Activated CD4-positive, alpha-beta memory T cell treated with anti-CD3 and anti-CD28 coated beads for 36 hours (primary cell): ENCODE results near the gene SLC35G6. TPM values are rescaled to one million over a fixed set of nuclear protein-coding genes. Genes with fewer than 3 reads are reported as not detected.

Experiments used
- CTCF ChIA-PET: fragments of 350-600 bp; sonication (Branson Sonifier 250); formaldehyde crosslinking; loops from one replicate; lab custom pipeline; 2021; ENCODE audit warnings: antibody characterized with exemption, inconsistent platforms; lab: Charles Lee
- POLR2A ChIA-PET: fragments of 350-600 bp; sonication (Branson Sonifier 250); formaldehyde crosslinking; loops from one replicate; lab custom pipeline; 2021; ENCODE audit warnings: antibody characterized with exemption; lab: Charles Lee
- DNase-seq: peaks from one replicate; pipeline ENCODE4 v3.0.0-alpha.2; 2020
- H3K27ac Mint-ChIP-seq: one replicate; pipeline ENCODE4 v1.8.0; 2021; ENCODE audit warnings: mixed read lengths
- H3K27me3 Mint-ChIP-seq: one replicate; pipeline ENCODE4 v1.8.0; 2021; ENCODE audit warnings: mixed read lengths
- H3K36me3 Mint-ChIP-seq: one replicate; pipeline ENCODE4 v1.8.0; 2021; ENCODE audit warnings: mixed read lengths
- H3K4me1 Mint-ChIP-seq: one replicate; pipeline ENCODE4 v1.8.0; 2021; ENCODE audit warnings: low read depth, mixed read lengths
- H3K4me3 Mint-ChIP-seq: one replicate; pipeline ENCODE4 v1.8.0; 2021; ENCODE audit warnings: mild to moderate bottlenecking, mixed read lengths
- H3K9me3 Mint-ChIP-seq: one replicate; pipeline ENCODE4 v1.8.0; 2021; ENCODE audit warnings: mixed read lengths
- intact Hi-C: fragments of 100-400 bp; cut with micrococcal nuclease; formaldehyde crosslinking; loops from one replicate; pipeline ENCODE4 v1.15.1; 2023
- total RNA-seq, 2 experiments: library from RNA; stranded (reverse); gene quantifications; one replicate each; pipeline ENCODE4 v1.2.3, GENCODE V29; 2021

The SLC35G6 gene
- total RNA-seq, 2 experiments from 2014 or later = not detected

DNA sequence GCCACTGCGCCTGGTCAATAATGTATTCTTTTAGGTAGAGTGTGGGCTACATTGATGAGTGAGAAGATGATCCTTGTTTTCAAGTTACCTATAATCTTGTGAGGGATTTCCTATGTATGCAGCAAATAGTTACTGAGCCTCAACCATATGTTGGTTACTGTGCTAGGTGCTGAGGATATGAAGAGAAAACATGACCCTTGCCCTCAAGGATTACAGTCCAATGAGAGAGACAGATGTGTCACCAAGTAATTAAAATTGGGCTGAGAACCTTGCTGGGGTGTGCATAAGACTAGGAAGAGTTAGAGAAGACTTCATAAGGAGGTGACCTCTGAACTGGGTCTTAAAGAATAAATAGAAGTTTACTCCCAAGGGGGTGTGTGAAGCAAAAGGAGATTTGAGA, 10.3 kb downstream of the SLC35G6 start:
- H3K27me3 Mint-ChIP-seq = no peaks in the 10 kb centered on the region
- no peak overlapping the region for H3K4me3 Mint-ChIP-seq
- peaks cover 58% of the 10 kb centered on the region for H3K4me1 Mint-ChIP-seq
- peak overlapping the region; percentile 35 for H3K27ac Mint-ChIP-seq
- intact Hi-C loops = no loop called here
- H3K36me3 Mint-ChIP-seq = peaks cover 44% of the 10 kb centered on the region
- H3K9me3 Mint-ChIP-seq = no peaks in the 10 kb centered on the region
- POLR2A ChIA-PET = no interaction called here
- no peak for DNase-seq
- CTCF ChIA-PET = interaction anchor here (1.1 to 1.3 kb wide), 2 partner anchors 21 to 24 kb away, joined by 4 to 5 read pairs; no protein-coding TSS in a partner anchor

DNA sequence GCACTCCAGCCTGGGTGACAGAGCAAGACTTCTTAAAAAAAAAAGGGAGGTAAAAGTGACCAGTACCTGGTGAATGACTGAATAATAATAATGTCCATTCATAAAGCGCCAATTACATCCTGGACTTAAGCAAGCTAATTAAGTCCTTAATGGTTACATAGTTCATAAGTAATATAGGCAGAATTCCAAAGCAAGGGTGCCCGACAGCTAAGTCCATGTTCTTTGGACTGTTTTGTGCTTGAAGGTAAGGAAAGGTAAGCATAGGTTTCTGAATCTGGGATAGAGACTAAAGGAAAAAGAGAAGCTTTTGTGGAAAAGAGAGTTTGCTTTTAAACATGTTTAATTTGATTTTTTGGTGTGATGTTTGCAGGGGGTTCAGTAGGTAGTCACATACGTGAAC, 12.7 kb downstream of the SLC35G6 start:
- Mint-ChIP-seq H3K4me1 (peaks cover 37% of the 10 kb centered on the region), H3K4me3 (no peak overlapping the region), H3K36me3 (peaks cover 48% of the 10 kb centered on the region), H3K27me3 (no peaks in the 10 kb centered on the region), H3K27ac (no peak overlapping the region), H3K9me3 (no peaks in the 10 kb centered on the region)
- intact Hi-C loops = no loop called here
- ChIA-PET POLR2A (no interaction called here), CTCF (interaction anchor here (1.2 kb wide), 1 partner anchor 58 kb away, joined by 4 read pairs; no protein-coding TSS in a partner anchor)
- DNase-seq = no peak

DNA sequence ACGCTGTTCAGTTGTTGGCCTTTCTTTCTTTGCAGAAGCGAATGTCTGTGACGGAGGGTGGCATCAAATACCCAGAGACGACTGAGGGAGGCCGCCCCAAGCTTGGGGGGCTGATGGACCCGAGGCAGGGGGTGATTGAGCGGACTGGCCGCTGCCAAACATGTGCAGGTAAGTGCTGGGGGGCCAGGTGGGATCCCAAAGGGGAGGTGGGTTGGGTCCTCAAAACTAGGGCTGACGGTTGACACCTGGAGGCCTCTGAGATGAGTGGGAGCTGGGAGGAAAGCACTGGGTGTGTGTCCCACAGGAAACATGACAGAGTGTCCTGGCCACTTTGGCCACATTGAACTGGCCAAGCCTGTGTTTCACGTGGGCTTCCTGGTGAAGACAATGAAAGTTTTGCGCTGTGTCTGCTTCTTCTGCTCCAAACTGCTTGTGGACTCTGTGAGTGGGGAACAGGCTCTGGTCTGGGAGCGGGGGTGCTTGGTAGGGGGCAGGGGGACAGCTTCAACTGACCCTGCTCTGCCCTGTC, 14.7 kb downstream of the SLC35G6 start:
- Mint-ChIP-seq H3K27me3 (no peaks in the 10 kb centered on the region), H3K36me3 (peaks cover 53% of the 10 kb centered on the region), H3K27ac (peak overlapping the region; percentile 18), H3K9me3 (no peaks in the 10 kb centered on the region), H3K4me3 (no peak overlapping the region), H3K4me1 (peaks cover 22% of the 10 kb centered on the region)
- DNase-seq = no peak
- CTCF ChIA-PET = interaction anchor here (0.8 to 1.5 kb wide), 2 partner anchors 18 to 65 kb away, joined by 3 read pairs; no protein-coding TSS in a partner anchor
- intact Hi-C loops = no loop called here
- POLR2A ChIA-PET = interaction anchor here (0.6 kb wide), 1 partner anchor 31 kb away, joined by 4 read pairs; no protein-coding TSS in a partner anchor

DNA sequence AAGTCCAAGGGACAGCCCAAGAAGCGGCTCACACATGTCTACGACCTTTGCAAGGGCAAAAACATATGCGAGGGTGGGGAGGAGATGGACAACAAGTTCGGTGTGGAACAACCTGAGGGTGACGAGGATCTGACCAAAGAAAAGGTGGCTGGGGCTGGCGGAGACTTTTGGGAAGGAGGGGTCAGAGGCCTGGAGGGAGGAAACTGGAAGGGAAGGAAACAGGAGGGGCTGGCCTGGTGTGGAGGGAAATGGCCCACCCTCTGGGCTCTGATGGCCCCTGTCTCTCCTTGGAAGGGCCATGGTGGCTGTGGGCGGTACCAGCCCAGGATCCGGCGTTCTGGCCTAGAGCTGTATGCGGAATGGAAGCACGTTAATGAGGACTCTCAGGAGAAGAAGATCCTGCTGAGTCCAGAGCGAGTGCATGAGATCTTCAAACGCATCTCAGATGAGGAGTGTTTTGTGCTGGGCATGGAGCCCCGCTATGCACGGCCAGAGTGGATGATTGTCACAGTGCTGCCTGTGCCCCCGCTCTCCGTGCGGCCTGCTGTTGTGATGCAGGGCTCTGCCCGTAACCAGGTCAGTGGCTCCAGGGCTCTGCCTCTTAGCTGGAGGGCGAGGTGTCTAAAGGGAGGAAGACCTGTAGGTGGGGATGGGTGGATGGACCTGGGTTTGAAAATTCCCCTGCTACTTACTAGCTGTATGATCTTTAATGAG, 15.4 kb downstream of the SLC35G6 start:
- intact Hi-C loops = no loop called here
- Mint-ChIP-seq H3K4me3 (no peak overlapping the region), H3K27ac (peak overlapping the region; percentile 18), H3K4me1 (peaks cover 19% of the 10 kb centered on the region), H3K27me3 (no peaks in the 10 kb centered on the region), H3K36me3 (peaks cover 57% of the 10 kb centered on the region), H3K9me3 (no peaks in the 10 kb centered on the region)
- no peak for DNase-seq
- CTCF ChIA-PET = interaction anchor here (0.8 to 1.5 kb wide), 2 partner anchors 18 to 64 kb away, joined by 3 read pairs; no protein-coding TSS in a partner anchor
- POLR2A ChIA-PET = interaction anchor here (0.6 kb wide), 1 partner anchor 31 kb away, joined by 4 read pairs; no protein-coding TSS in a partner anchor

DNA sequence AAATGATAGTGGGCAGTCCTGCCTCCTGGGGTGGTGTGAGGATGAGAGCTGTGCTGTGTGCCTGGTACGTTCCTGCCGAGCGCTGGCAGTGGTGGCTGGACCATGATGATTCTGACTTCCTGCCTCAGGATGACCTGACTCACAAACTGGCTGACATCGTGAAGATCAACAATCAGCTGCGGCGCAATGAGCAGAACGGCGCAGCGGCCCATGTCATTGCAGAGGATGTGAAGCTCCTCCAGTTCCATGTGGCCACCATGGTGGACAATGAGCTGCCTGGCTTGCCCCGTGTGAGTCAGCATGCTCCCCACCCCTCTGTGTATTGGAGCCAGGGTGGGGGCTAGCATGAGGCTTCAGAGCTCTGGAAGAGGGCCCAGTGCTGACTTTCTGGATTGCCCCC, 16.0 kb downstream of the SLC35G6 start:
- peaks cover 60% of the 10 kb centered on the region for H3K36me3 Mint-ChIP-seq

DNA sequence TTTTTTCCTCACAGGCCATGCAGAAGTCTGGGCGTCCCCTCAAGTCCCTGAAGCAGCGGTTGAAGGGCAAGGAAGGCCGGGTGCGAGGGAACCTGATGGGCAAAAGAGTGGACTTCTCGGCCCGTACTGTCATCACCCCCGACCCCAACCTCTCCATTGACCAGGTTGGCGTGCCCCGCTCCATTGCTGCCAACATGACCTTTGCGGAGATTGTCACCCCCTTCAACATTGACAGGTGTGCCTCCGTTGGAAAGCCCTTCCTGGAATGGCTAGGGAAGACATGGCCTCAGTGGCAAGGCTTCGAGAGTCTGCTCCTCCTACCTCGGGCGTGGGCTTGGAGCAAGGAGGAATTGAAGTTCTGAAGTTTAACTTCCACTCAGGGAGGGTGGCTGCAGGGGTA, 16.4 kb downstream of the SLC35G6 start:
- no peak overlapping the region for H3K4me3 Mint-ChIP-seq
- H3K36me3 Mint-ChIP-seq = peaks cover 64% of the 10 kb centered on the region
- no peak overlapping the region for H3K27ac Mint-ChIP-seq
- no peaks in the 10 kb centered on the region for H3K27me3 Mint-ChIP-seq
- H3K9me3 Mint-ChIP-seq = no peaks in the 10 kb centered on the region
- CTCF ChIA-PET = interaction anchor here (1.6 kb wide), 1 partner anchor 17 kb away, joined by 8 read pairs; no protein-coding TSS in a partner anchor
- DNase-seq = no peak
- H3K4me1 Mint-ChIP-seq = peaks cover 12% of the 10 kb centered on the region
- intact Hi-C loops = no loop called here
- POLR2A ChIA-PET = interaction anchor here (1.4 kb wide), 1 partner anchor 11 kb away, joined by 3 read pairs; no protein-coding TSS in a partner anchor

More for the DNA sequence above, 16.0 kb downstream of the SLC35G6 start:
- H3K27me3 Mint-ChIP-seq = no peaks in the 10 kb centered on the region
- no peak for DNase-seq
- no peak overlapping the region for H3K4me3 Mint-ChIP-seq
- ChIA-PET POLR2A (interaction anchor here (1.4 kb wide), 1 partner anchor 11 kb away, joined by 3 read pairs; no protein-coding TSS in a partner anchor), CTCF (interaction anchor here (1.6 kb wide), 1 partner anchor 18 kb away, joined by 8 read pairs; no protein-coding TSS in a partner anchor)
- H3K27ac Mint-ChIP-seq = no peak overlapping the region
- intact Hi-C loops = no loop called here
- H3K9me3 Mint-ChIP-seq = no peaks in the 10 kb centered on the region
- peaks cover 14% of the 10 kb centered on the region for H3K4me1 Mint-ChIP-seq

DNA sequence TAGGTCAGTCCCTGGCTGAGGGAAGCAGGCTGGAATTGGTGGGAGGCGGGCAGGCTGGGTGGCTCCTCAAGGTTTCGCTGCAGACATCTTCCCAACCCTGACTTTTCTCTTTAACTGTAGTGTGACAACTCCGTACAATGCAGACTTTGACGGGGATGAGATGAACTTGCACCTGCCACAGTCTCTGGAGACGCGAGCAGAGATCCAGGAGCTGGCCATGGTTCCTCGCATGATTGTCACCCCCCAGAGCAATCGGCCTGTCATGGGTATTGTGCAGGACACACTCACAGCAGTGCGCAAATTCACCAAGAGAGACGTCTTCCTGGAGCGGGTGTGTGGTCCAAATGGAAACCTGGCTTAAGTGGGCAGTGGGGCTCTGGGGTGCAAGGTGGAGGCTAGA, 17.9 kb downstream of the SLC35G6 start:
- Mint-ChIP-seq H3K27ac (no peak overlapping the region), H3K36me3 (peaks cover 74% of the 10 kb centered on the region), H3K9me3 (no peaks in the 10 kb centered on the region), H3K4me1 (peaks cover 3% of the 10 kb centered on the region), H3K4me3 (no peak overlapping the region), H3K27me3 (no peaks in the 10 kb centered on the region)
- ChIA-PET CTCF (interaction anchor here (0.7 kb wide), 1 partner anchor 91 kb away, joined by 3 read pairs; the partner anchor contains the start of gene SOX15), POLR2A (no interaction called here)
- intact Hi-C loops = no loop called here
- no peak for DNase-seq

DNA sequence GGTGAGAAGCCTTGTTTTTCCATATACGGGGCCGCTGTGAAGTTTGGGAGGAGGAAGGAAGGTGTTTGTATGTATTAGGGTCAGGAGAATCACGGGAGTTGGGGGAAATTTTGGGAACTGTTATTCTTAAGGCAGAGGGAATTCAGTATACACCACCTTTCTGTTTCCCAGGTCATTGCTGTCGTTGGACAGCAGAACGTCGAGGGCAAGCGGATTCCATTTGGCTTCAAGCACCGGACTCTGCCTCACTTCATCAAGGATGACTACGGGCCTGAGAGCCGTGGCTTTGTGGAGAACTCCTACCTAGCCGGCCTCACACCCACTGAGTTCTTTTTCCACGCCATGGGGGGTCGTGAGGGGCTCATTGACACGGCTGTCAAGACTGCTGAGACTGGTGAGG, 20.5 kb downstream of the SLC35G6 start:
- H3K9me3 Mint-ChIP-seq = no peaks in the 10 kb centered on the region
- DNase-seq = no peak
- no peaks in the 10 kb centered on the region for H3K4me1 Mint-ChIP-seq
- no peak overlapping the region for H3K27ac Mint-ChIP-seq
- no peaks in the 10 kb centered on the region for H3K27me3 Mint-ChIP-seq
- intact Hi-C loops = no loop called here
- no peak overlapping the region for H3K4me3 Mint-ChIP-seq
- ChIA-PET CTCF (interaction anchor here (1.8 kb wide), 1 partner anchor 59 kb away, joined by 5 read pairs; the partner anchor contains the start of gene SENP3), POLR2A (no interaction called here)
- peaks cover 69% of the 10 kb centered on the region for H3K36me3 Mint-ChIP-seq

DNA sequence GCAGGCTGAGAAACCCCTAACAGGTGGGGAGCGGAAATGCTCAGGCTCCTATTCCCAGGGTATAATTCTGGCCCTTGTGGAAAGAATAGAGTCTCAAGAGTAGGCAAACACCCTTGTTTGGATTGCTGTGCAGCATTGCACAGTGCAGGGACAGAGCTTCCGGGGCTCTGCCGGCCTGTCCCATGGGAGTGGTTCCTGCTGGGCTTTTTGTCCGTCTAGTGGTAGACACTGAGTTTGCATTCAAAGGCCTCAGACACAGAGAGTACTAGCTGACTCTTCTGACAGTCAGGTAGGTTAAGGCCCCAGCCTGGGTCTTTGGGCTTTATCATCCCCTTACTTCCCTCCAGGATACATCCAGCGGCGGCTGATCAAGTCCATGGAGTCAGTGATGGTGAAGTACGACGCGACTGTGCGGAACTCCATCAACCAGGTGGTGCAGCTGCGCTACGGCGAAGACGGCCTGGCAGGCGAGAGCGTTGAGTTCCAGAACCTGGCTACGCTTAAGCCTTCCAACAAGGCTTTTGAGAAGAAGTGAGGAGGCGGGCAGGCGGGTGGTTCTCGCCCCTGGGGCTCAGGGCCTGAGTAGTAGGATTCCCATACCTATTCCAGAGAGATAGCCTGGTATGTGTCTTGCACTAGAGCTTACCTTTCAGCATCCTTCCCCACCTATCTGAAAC, 21.1 kb downstream of the SLC35G6 start:
- Mint-ChIP-seq H3K27ac (no peak overlapping the region), H3K9me3 (no peaks in the 10 kb centered on the region), H3K4me1 (no peaks in the 10 kb centered on the region), H3K4me3 (no peak overlapping the region), H3K27me3 (no peaks in the 10 kb centered on the region), H3K36me3 (peaks cover 65% of the 10 kb centered on the region)
- DNase-seq = no peak
- ChIA-PET POLR2A (no interaction called here), CTCF (interaction anchor here (0.8 to 1.8 kb wide), 3 partner anchors 11 to 59 kb away, joined by 4 to 5 read pairs (median 5); partner anchors contain the start of gene SENP3)
- intact Hi-C loops = no loop called here

DNA sequence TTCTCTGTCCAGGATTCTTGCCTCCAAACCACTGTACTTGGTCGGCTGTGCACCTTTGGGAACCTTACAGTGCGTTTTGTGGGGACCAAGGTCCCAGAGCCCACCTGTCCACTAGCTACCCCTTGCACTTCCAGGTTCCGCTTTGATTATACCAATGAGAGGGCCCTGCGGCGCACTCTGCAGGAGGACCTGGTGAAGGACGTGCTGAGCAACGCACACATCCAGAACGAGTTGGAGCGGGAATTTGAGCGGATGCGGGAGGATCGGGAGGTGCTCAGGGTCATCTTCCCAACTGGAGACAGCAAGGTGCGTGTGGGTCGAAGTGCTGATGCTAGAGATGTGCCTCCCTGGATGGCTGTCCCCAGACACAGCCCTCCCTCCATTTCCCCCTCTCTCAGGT, 21.7 kb downstream of the SLC35G6 start:
- H3K27ac Mint-ChIP-seq = no peak overlapping the region
- peaks cover 64% of the 10 kb centered on the region for H3K36me3 Mint-ChIP-seq
- ChIA-PET POLR2A (no interaction called here), CTCF (interaction anchor here (0.8 to 1.8 kb wide), 4 partner anchors 10 to 58 kb away, joined by 4 to 5 read pairs (median 5); partner anchors contain the start of gene SENP3)
- no peaks in the 10 kb centered on the region for H3K9me3 Mint-ChIP-seq
- DNase-seq = no peak
- H3K4me3 Mint-ChIP-seq = no peak overlapping the region
- intact Hi-C loops = no loop called here
- no peaks in the 10 kb centered on the region for H3K4me1 Mint-ChIP-seq
- no peaks in the 10 kb centered on the region for H3K27me3 Mint-ChIP-seq

DNA sequence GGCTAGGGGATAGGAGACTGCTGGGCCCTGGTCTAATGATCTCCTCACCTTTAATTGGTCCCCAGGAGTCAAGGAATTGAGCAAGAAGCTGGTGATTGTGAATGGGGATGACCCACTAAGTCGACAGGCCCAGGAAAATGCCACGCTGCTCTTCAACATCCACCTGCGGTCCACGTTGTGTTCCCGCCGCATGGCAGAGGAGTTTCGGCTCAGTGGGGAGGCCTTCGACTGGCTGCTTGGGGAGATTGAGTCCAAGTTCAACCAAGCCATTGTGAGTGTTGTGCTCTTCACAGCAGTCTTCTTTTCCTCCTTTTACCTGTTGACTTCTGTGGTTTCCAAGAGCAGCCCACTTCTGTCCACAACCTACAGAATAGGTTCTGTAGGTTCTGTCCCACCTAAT, 22.3 kb downstream of the SLC35G6 start:
- Mint-ChIP-seq H3K4me1 (no peaks in the 10 kb centered on the region), H3K4me3 (no peak overlapping the region), H3K36me3 (peaks cover 67% of the 10 kb centered on the region), H3K27ac (no peak overlapping the region), H3K9me3 (no peaks in the 10 kb centered on the region), H3K27me3 (no peaks in the 10 kb centered on the region)
- ChIA-PET CTCF (interaction anchor here (1.2 to 1.8 kb wide), 3 partner anchors 9 to 57 kb away, joined by 4 to 5 read pairs (median 5); partner anchors contain the start of gene SENP3), POLR2A (no interaction called here)
- DNase-seq = no peak
- intact Hi-C loops = no loop called here
